GM23338 (cell line): ENCODE data around the gene RGS6.

Experiments used
- POLR2AphosphoS5 ChIP-seq: IDR thresholded peaks from 2 replicates; pipeline ENCODE4 v1.6.1; 2016; ENCODE audit warnings: antibody characterized with exemption, low read depth
- REST ChIP-seq: IDR thresholded peaks from one replicate; pipeline ENCODE4 v1.6.1; 2018; ENCODE audit warnings: antibody characterized with exemption; ENCODE audit not compliant: unreplicated experiment

DNA sequence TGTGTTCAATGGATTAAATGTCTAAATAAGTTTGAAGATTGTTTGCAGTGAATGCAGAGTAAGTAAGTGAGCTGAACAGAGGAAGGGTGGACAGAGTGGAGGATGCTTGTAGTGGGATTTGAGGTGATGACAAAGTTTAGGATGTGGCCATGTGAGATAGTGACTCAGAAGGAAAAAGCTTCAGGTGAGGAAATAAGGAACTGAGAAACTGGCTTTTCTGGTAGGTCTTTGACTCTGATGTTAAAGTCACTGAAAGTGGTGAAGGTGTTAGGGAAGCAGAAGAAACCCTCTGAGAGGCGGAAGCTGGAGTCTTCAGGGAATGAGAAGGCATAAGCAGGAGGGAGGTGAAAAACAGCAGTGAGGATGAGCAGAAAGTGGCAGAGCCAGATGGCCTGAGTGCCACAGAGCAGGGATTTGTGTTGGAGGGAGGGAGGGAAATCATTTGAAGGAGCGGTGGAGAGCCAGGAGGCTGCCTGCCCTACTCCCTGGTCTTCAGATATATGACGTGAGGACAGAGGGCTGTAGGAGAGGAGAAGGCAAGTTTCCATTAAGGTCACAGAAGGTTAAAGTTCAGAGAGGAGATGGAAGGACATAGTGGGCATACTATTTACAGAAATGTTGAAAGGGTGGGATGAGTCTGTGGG, 24.8 kb downstream of the RGS6 start:
- TF ChIP-seq REST: no peak
- no peak for TF ChIP-seq POLR2AphosphoS5
